ENCODE data around the gene PARP3. TPM values are rescaled to one million over a fixed set of nuclear protein-coding genes. Genes with fewer than 3 reads are reported as not detected.
A peak's percentile ranks its signal among the peaks of the same experiment; 100 is the strongest.

Gene PARP3
- total and polyA plus RNA-seq, 10 of the 15 experiments (the other 5 are each of a cell fraction or from before 2014, with no cell fraction given) = 2.1 to 31.2 (median 19.5) TPM

GRCh38 chr3:51941798-51942602, at the start of gene PARP3, which contains the start of gene RRP9 (continued):
- TF ChIP-seq MLLT1 (IDR thresholded peaks at IDR 0.05) (no peak), POLR2AphosphoS5 (IDR thresholded peaks at IDR 0.05; ENCODE audit: low read length) (peak; percentile 70), FOS (IDR thresholded peaks at IDR 0.05; ENCODE audit: borderline replicate concordance, extremely low read depth, insufficient read length) (peak; percentile 64), CREM (IDR thresholded peaks at IDR 0.05; ENCODE audit: low read depth) (peak; percentile 24; the same call in 1 of the 2 replicates), STAT3 (IDR thresholded peaks at IDR 0.05; ENCODE audit: low read depth, low read length) (no peak), JUNB (IDR thresholded peaks at IDR 0.05) (no peak), ZNF274 (IDR thresholded peaks at IDR 0.05; ENCODE audit: insufficient read depth, insufficient read length) (no peak), NR2C1 (IDR thresholded peaks at IDR 0.05) (peak; percentile 88), CBX5 (IDR thresholded peaks at IDR 0.05; ENCODE audit: low read depth) (no peak), E2F4 (IDR thresholded peaks at IDR 0.05; ENCODE audit: low read depth, low read length) (no peak), ZBTB33 (IDR thresholded peaks at IDR 0.05) (no peak), KDM1A (IDR thresholded peaks at IDR 0.05; ENCODE audit: borderline replicate concordance) (no peak), ATF2 (IDR thresholded peaks at IDR 0.05; ENCODE audit: low read length) (no peak), MYB (IDR thresholded peaks at IDR 0.05; ENCODE audit: borderline replicate concordance, low read depth, low read length) (peak; percentile 35; the same call in 1 of the 2 replicates), FOXK2 (IDR thresholded peaks at IDR 0.05) (peak; percentile 68), BCLAF1 (IDR thresholded peaks at IDR 0.05) (no peak), RAD21 (IDR thresholded peaks at IDR 0.05; ENCODE audit: insufficient read depth, low read depth, low read length) (peak; percentile 83), PBX3 (IDR thresholded peaks at IDR 0.05; ENCODE audit: insufficient replicate concordance, low read depth, low read length) (peak; percentile 27), SMC3 (IDR thresholded peaks at IDR 0.05; ENCODE audit: borderline replicate concordance, low read length) (peak; percentile 76), SUZ12 (IDR thresholded peaks at IDR 0.05; ENCODE audit: unreplicated experiment) (no peak)

All from GM12878 (cell line).